SU-DHL-6 (cell line): ENCODE measurements around the gene TMPRSS5.

Source experiments
- CTCF ChIP-seq: fragments of 200-600 bp; sonication (generic); IDR thresholded peaks from one replicate; pipeline ENCODE4 v1.5.1; 2017; ENCODE audit warnings: antibody characterized with exemption, mild to moderate bottlenecking, low read length, moderate library complexity; ENCODE audit not compliant: insufficient read depth, poor library complexity, severe bottlenecking
- EZH2phosphoT487 ChIP-seq: fragments of 200-600 bp; sonication (generic), shearing (Covaris generic); conservative IDR thresholded peaks from 2 replicates; pipeline ENCODE4 v1.6.1; 2018; ENCODE audit warnings: mild to moderate bottlenecking, antibody characterized with exemption, low read length, moderate library complexity, mixed read lengths

GRCh38 chr11:113715882-113716625 is 9.9 kb upstream of the TMPRSS5 start:
- TF ChIP-seq CTCF (no peak), EZH2phosphoT487 (no peak)
